ENCODE measurements around the gene NINJ2. TPM values are rescaled to one million over a fixed set of nuclear protein-coding genes. Genes with fewer than 3 reads are reported as not detected.

Gene NINJ2
- total RNA-seq, 4 donors from 2014 or later = 1.4 to 8.0 (median 5.6) TPM

- in situ Hi-C loops (cut with MboI; ENCODE audit: low pct_ligation_motif_present in 1 of 4, low pct_unique_long_range_greater_than_20kb in 1 of 4, low sequenced_read_pairs in 3 of 4) = no loop called here
- Histone ChIP-seq H3K9me3 (no peaks in the 10 kb centered on the region), H3K4me3 (no peak overlapping the region), H3K27ac (no peak overlapping the region), H3K36me3 (no peaks in the 10 kb centered on the region), H3K27me3 (no peaks in the 10 kb centered on the region), H3K4me1 (no peaks in the 10 kb centered on the region)
- WGBS, 2 donors (ENCODE audit: low coverage in 1 of 2) = 73 to 75% methylated on average over 5 to 7 of the region's 7 CpGs
- intact Hi-C loops (cut with DNase I; ENCODE audit: low total_unique reads) = no loop called here
- TF ChIP-seq EP300 (IDR thresholded peaks at IDR 0.05; ENCODE audit: low read depth) (no peak), POLR2AphosphoS5 (IDR thresholded peaks at IDR 0.05) (no peak), CTCF (IDR thresholded peaks at IDR 0.05) (no peak), POLR2A (IDR thresholded peaks at IDR 0.05) (no peak)
- DNase-seq = no peak
These were observed 140.4 kb downstream of the NINJ2 start for GRCh38 chr12:522692-523378.

DNA sequence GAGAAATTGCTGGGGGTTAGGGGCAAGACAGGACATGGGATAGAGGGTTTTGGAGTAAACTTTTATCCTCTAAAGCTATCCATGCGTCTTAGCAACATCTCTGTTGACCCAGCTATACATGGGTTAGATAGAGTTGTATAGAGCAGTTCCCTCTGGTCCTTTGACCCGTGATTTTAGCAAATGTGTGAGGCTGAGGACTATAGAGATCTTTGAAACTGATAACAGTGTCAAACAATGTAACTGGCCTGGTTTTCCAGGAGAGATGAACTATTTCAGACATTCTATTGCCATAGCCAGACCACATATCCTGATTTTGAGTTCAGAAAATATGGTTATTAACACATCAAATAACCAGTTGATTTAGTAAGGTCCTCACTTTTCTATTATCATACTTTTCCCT lies 143.1 kb downstream of the NINJ2 start:
- no peak for TF ChIP-seq POLR2AphosphoS5 (IDR thresholded peaks at IDR 0.05)
- no peak for TF ChIP-seq POLR2A (IDR thresholded peaks at IDR 0.05)
- TF ChIP-seq CTCF (IDR thresholded peaks at IDR 0.05) = no peak
- no peak for TF ChIP-seq EP300 (IDR thresholded peaks at IDR 0.05; ENCODE audit: low read depth)

DNA sequence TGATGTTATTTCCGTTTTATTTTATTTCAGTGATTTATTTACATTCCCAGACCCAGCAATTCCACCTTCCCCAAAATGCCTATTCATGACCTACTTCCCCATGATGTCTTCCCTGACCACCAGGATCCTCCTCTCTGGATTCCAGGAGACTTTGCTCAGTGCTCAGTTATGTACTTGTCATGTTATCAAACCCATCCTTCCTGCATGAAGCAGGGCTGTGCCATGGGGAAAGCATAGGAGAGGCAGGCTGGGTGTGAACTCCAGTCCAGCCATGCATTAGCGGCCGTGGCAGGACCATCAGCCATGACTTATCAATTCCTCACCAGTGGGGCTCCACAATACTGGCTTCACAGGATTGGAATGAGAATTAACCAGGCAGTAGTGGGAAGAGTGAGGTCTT lies 145.7 kb downstream of the NINJ2 start:
- H3K27me3 ChIP-seq = no peaks in the 10 kb centered on the region
- in situ Hi-C loops (cut with MboI; ENCODE audit: low pct_ligation_motif_present in 1 of 4, low pct_unique_long_range_greater_than_20kb in 1 of 4, low sequenced_read_pairs in 3 of 4) = no loop called here
- intact Hi-C loops (cut with DNase I; ENCODE audit: low total_unique reads) = no loop called here
- no peak overlapping the region for H3K4me3 ChIP-seq
- H3K27ac ChIP-seq = no peak overlapping the region
- no peaks in the 10 kb centered on the region for H3K9me3 ChIP-seq
- TF ChIP-seq CTCF (IDR thresholded peaks at IDR 0.05) = no peak
- no peak for TF ChIP-seq POLR2A (IDR thresholded peaks at IDR 0.05)
- no peak for TF ChIP-seq EP300 (IDR thresholded peaks at IDR 0.05; ENCODE audit: low read depth)
- no peak for TF ChIP-seq POLR2AphosphoS5 (IDR thresholded peaks at IDR 0.05)
- no peak for DNase-seq
- no peaks in the 10 kb centered on the region for H3K36me3 ChIP-seq
- 25 to 71% methylated on average over 1 to 3 of the region's 3 CpGs for WGBS, 2 donors (ENCODE audit: low coverage in 1 of 2)
- no peaks in the 10 kb centered on the region for H3K4me1 ChIP-seq

More for the DNA sequence above, 143.1 kb downstream of the NINJ2 start:
- WGBS, 2 donors (ENCODE audit: low coverage in 1 of 2) = 29 to 62% methylated on average over 1 to 2 of the region's 2 CpGs
- intact Hi-C loops (cut with DNase I; ENCODE audit: low total_unique reads) (no loop called here), in situ Hi-C loops (cut with MboI; ENCODE audit: low pct_ligation_motif_present in 1 of 4, low pct_unique_long_range_greater_than_20kb in 1 of 4, low sequenced_read_pairs in 3 of 4) (no loop called here)
- Histone ChIP-seq H3K27me3 (no peaks in the 10 kb centered on the region), H3K4me3 (no peak overlapping the region), H3K9me3 (no peaks in the 10 kb centered on the region), H3K27ac (no peak overlapping the region), H3K36me3 (no peaks in the 10 kb centered on the region), H3K4me1 (no peaks in the 10 kb centered on the region)
- DNase-seq = no peak

Small RNA genes lying within 50 kb of the gene (small RNA-seq; reads per million reads assigned to genes)
- 0 reads per million in 4 donors for gene RNU7-103P

Other genes starting within 250 kb of the NINJ2 start
- gene B4GALNT3, start 203.5 kb downstream of the NINJ2 start, total RNA-seq = 100 to 1,000 TPM in 1 of 4 donors, 10 to 100 TPM in 3; 49.8 to 166 (median 93.4) TPM
- 100 to 1,000 TPM in 1 of 4 donors, 10 to 100 TPM in 3; 79.2 to 169 (median 92.1) TPM for gene WNK1, start 89.1 kb upstream of the NINJ2 start, total RNA-seq